HepG2 (cell line): Measurements from ENCODE around the gene TMEM190. TPM values are rescaled to one million over a fixed set of nuclear protein-coding genes. Genes with fewer than 3 reads are reported as not detected.

ENCODE experiments used
- CENPT ChIP-seq: sonication (generic); formaldehyde crosslinking; IDR thresholded peaks from 2 replicates; pipeline ENCODE4 v1.8.0; 2022; ENCODE audit warnings: low read depth, mild to moderate bottlenecking, moderate library complexity, missing genetic modification reagents
- GABPB1 ChIP-seq: IDR thresholded peaks from 2 replicates; pipeline ENCODE4 v1.6.1; 2016; ENCODE audit warnings: mild to moderate bottlenecking, missing genetic modification reagents, moderate library complexity, missing compliant biosample characterization
- HIVEP1 ChIP-seq: sonication (generic); formaldehyde crosslinking; IDR thresholded peaks from 2 replicates; pipeline ENCODE4 v1.4.0; 2020; ENCODE audit warnings: mild to moderate bottlenecking, missing genetic modification reagents
- JUND ChIP-seq: sonication (generic); formaldehyde crosslinking; IDR thresholded peaks from 2 replicates; pipeline ENCODE4 v1.8.0; 2022; ENCODE audit warnings: mild to moderate bottlenecking, missing genetic modification reagents
- KAT7 ChIP-seq: IDR thresholded peaks from 2 replicates; pipeline ENCODE4 v1.6.1; 2018; ENCODE audit warnings: borderline replicate concordance, missing compliant biosample characterization
- KLF12 ChIP-seq: sonication (generic); formaldehyde crosslinking; IDR thresholded peaks from 2 replicates; pipeline ENCODE4 v1.4.0; 2020; ENCODE audit warnings: missing genetic modification reagents, borderline replicate concordance
- MYC ChIP-seq: sonication (generic); formaldehyde crosslinking; IDR thresholded peaks from 2 replicates; pipeline ENCODE4 v1.9.0; 2021; ENCODE audit warnings: missing genetic modification reagents, borderline replicate concordance
- POLR2AphosphoS5 ChIP-seq: IDR thresholded peaks from 2 replicates; pipeline ENCODE4 v1.6.1; 2012; ENCODE audit warnings: low read depth, low read length
- REPIN1 ChIP-seq: sonication (generic); formaldehyde crosslinking; IDR thresholded peaks from 2 replicates; pipeline ENCODE4 v1.8.0; 2022; ENCODE audit warnings: missing genetic modification reagents, low read depth, mild to moderate bottlenecking, borderline replicate concordance
- YY1 ChIP-seq: IDR thresholded peaks from 2 replicates; pipeline ENCODE4 v1.6.1; 2011; ENCODE audit warnings: low read length, low read depth, moderate library complexity, mild to moderate bottlenecking; ENCODE audit not compliant: insufficient read depth, insufficient replicate concordance
- ZKSCAN5 ChIP-seq: sonication (generic); formaldehyde crosslinking; IDR thresholded peaks from 2 replicates; pipeline ENCODE4 v1.5.1; 2020; ENCODE audit warnings: mild to moderate bottlenecking, missing genetic modification reagents
- ZNF225 ChIP-seq: sonication (generic); formaldehyde crosslinking; IDR thresholded peaks from 2 replicates; pipeline ENCODE4 v1.4.0; 2020; ENCODE audit warnings: mild to moderate bottlenecking, missing genetic modification reagents
- ZNF776 ChIP-seq: sonication (generic); formaldehyde crosslinking; IDR thresholded peaks from 2 replicates; pipeline ENCODE4 v1.4.0; 2020; ENCODE audit warnings: mild to moderate bottlenecking, missing genetic modification reagents
- ZNF781 ChIP-seq: sonication (generic); formaldehyde crosslinking; IDR thresholded peaks from 2 replicates; pipeline ENCODE4 v1.5.1; 2020; ENCODE audit warnings: borderline replicate concordance, mild to moderate bottlenecking, missing genetic modification reagents; ENCODE audit errors: not compliant biosample characterization
- ZSCAN22 ChIP-seq: sonication (generic); formaldehyde crosslinking; IDR thresholded peaks from 2 replicates; pipeline ENCODE4 v1.4.0; 2020; ENCODE audit warnings: mild to moderate bottlenecking, missing genetic modification reagents
- polyA plus RNA-seq, 8 experiments: library from polyadenylated mRNA; depleted of rRNA in 3 of 8; stranded (reverse) in 7 of 8; unstranded in 1 of 8; fragments of >200 nt; fragmentation: Illumina TruSeq in 4 of 8; extraction: Trizol in 4 of 8; gene quantifications; 2 replicates each; pipeline versions ENCODE4 v1.2.1 to v1.2.3, GENCODE V29; 2011 to 2016; ENCODE audit warnings: low read depth in 4 of 8, missing spikeins in 1 of 8, mixed read lengths in 1 of 8; ENCODE audit not compliant: insufficient read depth in 1 of 8
- total RNA-seq, 5 experiments: library from RNA; depleted of rRNA; stranded (reverse); fragments of >200 nt; fragmentation: Illumina TruSeq; extraction: Trizol; gene quantifications; 2 replicates each; pipeline ENCODE4 v1.2.3, GENCODE V29; 2016; ENCODE audit warnings: low read depth in 1 of 5
- TF ChIP-seq, protein P1 (sequence below): sonication (generic); formaldehyde crosslinking; IDR thresholded peaks from 2 replicates; pipeline ENCODE4 v1.4.0; 2020; ENCODE audit warnings: missing genetic modification reagents
- TF ChIP-seq, protein P2 (sequence below): sonication (generic); formaldehyde crosslinking; IDR thresholded peaks from 2 replicates; pipeline ENCODE4 v1.8.0; 2023; ENCODE audit warnings: mild to moderate bottlenecking, missing genetic modification reagents
- TF ChIP-seq, protein P3 (sequence below): sonication (generic); formaldehyde crosslinking; IDR thresholded peaks from 2 replicates; pipeline ENCODE4 v1.5.1; 2020; ENCODE audit warnings: mild to moderate bottlenecking, missing genetic modification reagents, borderline replicate concordance
- TF ChIP-seq, protein P4 (sequence below): sonication (generic); formaldehyde crosslinking; IDR thresholded peaks from 2 replicates; pipeline ENCODE4 v1.4.0; 2020; ENCODE audit warnings: low read depth, mild to moderate bottlenecking, missing genetic modification reagents
- TF ChIP-seq, protein P5 (sequence below): sonication (generic); formaldehyde crosslinking; IDR thresholded peaks from 2 replicates; pipeline ENCODE4 v1.4.0; 2020; ENCODE audit warnings: missing genetic modification reagents

TMEM190 gene
- total and polyA plus RNA-seq, 2 of the 13 experiments (the other 11 are each of a cell fraction or from before 2014, with no cell fraction given) = 0.35 to 0.83 TPM

DNA sequence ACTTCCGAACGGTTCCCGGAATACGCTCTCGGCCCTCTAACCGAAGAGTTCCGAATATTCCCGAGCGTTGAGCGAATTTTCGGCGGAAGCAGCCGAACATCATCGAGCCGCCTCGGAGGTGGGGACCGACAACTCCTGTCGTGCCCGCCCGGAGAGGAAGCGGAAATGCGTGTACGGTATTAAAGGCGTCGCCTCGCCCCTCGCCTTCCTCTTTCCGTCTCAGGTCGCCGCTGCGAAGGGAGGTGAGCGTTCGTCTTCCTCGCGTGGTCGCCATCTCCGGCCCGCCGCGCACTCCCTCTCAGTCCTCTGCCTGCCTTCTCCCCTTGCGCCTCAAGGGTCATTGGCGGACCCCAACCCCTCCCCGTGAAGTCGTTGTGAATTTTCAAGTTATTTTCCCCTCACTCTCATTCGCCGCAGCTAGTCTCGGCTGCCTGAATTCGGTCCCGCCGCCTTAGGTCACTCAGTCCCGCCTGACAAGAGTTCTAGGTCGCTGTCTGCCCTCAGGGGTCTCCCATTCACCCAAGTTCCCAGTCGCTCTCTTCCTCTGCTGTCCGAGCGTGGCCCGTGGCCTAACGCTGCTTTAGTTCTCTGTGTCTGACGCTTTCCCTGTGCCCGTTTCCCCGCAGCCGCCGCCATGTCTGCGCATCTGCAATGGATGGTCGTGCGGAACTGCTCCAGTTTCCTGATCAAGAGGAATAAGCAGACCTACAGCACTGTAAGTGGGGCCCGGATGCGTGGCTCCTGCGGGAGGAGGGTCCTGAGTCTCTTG is 9.3 kb downstream of the TMEM190 start, which contains the start of gene RPL28 (continued):
- 0 out of 2 replicates have a peak, but pooled peaks have one; percentile 28 for TF ChIP-seq ZSCAN22 (CRISPR knock-in tag)
- TF ChIP-seq, protein P1, sequence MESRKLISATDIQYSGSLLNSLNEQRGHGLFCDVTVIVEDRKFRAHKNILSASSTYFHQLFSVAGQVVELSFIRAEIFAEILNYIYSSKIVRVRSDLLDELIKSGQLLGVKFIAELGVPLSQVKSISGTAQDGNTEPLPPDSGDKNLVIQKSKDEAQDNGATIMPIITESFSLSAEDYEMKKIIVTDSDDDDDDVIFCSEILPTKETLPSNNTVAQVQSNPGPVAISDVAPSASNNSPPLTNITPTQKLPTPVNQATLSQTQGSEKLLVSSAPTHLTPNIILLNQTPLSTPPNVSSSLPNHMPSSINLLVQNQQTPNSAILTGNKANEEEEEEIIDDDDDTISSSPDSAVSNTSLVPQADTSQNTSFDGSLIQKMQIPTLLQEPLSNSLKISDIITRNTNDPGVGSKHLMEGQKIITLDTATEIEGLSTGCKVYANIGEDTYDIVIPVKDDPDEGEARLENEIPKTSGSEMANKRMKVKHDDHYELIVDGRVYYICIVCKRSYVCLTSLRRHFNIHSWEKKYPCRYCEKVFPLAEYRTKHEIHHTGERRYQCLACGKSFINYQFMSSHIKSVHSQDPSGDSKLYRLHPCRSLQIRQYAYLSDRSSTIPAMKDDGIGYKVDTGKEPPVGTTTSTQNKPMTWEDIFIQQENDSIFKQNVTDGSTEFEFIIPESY (CRISPR knock-in tag) = peak; percentile 24; the same call in 1 of the 2 replicates
- peak; percentile 57 for TF ChIP-seq ZNF781 (CRISPR knock-in tag)
- TF ChIP-seq, protein P2, sequence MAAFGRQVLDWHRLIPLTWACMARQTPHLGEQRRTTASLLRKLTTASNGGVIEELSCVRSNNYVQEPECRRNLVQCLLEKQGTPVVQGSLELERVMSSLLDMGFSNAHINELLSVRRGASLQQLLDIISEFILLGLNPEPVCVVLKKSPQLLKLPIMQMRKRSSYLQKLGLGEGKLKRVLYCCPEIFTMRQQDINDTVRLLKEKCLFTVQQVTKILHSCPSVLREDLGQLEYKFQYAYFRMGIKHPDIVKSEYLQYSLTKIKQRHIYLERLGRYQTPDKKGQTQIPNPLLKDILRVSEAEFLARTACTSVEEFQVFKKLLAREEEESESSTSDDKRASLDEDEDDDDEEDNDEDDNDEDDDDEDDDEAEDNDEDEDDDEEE = peak; percentile 96
- TF ChIP-seq MYC = peak; percentile 87
- peak; percentile 97 for TF ChIP-seq GABPB1 (CRISPR knock-in tag)
- TF ChIP-seq, protein P3, sequence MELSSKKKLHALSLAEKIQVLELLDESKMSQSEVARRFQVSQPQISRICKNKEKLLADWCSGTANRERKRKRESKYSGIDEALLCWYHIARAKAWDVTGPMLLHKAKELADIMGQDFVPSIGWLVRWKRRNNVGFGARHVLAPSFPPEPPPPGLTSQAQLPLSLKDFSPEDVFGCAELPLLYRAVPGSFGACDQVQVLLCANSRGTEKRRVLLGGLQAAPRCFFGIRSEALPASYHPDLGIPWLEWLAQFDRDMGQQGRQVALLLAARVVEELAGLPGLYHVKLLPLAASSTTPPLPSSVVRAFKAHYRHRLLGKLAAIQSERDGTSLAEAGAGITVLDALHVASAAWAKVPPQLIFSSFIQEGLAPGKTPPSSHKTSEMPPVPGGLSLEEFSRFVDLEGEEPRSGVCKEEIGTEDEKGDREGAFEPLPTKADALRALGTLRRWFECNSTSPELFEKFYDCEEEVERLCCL (CRISPR knock-in tag) = peak; percentile 62; the same call in 1 of the 2 replicates
- TF ChIP-seq, protein P4, sequence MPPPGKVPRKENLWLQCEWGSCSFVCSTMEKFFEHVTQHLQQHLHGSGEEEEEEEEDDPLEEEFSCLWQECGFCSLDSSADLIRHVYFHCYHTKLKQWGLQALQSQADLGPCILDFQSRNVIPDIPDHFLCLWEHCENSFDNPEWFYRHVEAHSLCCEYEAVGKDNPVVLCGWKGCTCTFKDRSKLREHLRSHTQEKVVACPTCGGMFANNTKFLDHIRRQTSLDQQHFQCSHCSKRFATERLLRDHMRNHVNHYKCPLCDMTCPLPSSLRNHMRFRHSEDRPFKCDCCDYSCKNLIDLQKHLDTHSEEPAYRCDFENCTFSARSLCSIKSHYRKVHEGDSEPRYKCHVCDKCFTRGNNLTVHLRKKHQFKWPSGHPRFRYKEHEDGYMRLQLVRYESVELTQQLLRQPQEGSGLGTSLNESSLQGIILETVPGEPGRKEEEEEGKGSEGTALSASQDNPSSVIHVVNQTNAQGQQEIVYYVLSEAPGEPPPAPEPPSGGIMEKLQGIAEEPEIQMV (CRISPR knock-in tag) = peak; percentile 79
- peak; percentile 85 for TF ChIP-seq ZNF225 (CRISPR knock-in tag)
- TF ChIP-seq, protein P5, sequence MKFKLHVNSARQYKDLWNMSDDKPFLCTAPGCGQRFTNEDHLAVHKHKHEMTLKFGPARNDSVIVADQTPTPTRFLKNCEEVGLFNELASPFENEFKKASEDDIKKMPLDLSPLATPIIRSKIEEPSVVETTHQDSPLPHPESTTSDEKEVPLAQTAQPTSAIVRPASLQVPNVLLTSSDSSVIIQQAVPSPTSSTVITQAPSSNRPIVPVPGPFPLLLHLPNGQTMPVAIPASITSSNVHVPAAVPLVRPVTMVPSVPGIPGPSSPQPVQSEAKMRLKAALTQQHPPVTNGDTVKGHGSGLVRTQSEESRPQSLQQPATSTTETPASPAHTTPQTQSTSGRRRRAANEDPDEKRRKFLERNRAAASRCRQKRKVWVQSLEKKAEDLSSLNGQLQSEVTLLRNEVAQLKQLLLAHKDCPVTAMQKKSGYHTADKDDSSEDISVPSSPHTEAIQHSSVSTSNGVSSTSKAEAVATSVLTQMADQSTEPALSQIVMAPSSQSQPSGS (CRISPR knock-in tag) = no peak
- TF ChIP-seq ZKSCAN5 (CRISPR knock-in tag) = 0 out of 2 replicates have a peak, but pooled peaks have one; percentile 21
- peak; percentile 90 for TF ChIP-seq CENPT
- TF ChIP-seq KAT7 = peak; percentile 98
- TF ChIP-seq HIVEP1 = 0 out of 2 replicates have a peak, but pooled peaks have one; percentile 48
- TF ChIP-seq KLF12 (CRISPR knock-in tag) = peak; percentile 31; the same call in 1 of the 2 replicates
- 0 out of 2 replicates have a peak, but pooled peaks have one; percentile 6 for TF ChIP-seq ZNF776 (CRISPR knock-in tag)
- peak; percentile 100 for TF ChIP-seq POLR2AphosphoS5
- TF ChIP-seq YY1 = peak; percentile 75
- peak; percentile 55; the same call in 1 of the 2 replicates for TF ChIP-seq REPIN1
- TF ChIP-seq JUND (CRISPR knock-in tag) = 0 out of 2 replicates have a peak, but pooled peaks have one; percentile 29
